Right renal cortex interstitium (tissue), 3 donors: ENCODE measurements around the gene SBK2. TPM values are rescaled to one million over a fixed set of nuclear protein-coding genes. Genes with fewer than 3 reads are reported as not detected.
A peak's percentile ranks its signal among the peaks of the same experiment; 100 is the strongest.
"Not testable (repeated sequence)": the region's sequence is repeated elsewhere in the genome, so short reads cannot be mapped to it uniquely, and the experiment has no call there.

Experiments used
- DNase-seq, 3 donors: peaks; one replicate each; pipeline ENCODE4 v3.0.0-alpha.2; 2013; ENCODE audit warnings: low read depth in 3 of 3, low spot score in 2 of 3
- polyA plus RNA-seq, 3 donors: library from polyadenylated mRNA; unstranded; fragments of 120-200 nt; gene quantifications; one replicate each; pipeline ENCODE4 v1.2.1, GENCODE V29; 2013; ENCODE audit not compliant: insufficient read length in 3 of 3

Gene SBK2
- polyA plus RNA-seq, 3 donors: 0.37 to 0.51 (median 0.50) TPM

DNA sequence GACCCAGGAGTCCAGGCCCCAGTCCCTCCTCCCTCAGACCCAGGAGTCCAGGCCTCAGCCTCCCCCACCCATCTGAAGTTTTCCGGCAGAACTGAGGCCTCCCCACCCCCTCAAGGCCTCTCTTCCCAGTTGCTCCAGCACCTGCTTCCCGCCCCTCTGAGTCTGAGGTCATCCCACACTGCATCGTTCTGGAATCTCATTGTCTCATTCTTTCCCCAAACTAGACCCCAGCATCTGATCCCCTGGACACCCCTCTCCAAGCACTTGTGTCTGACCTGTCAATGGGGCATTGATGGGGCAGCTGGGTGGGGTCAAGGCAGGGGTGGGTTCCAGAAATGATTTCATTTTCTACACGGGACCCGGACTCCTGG, 793 bp upstream of the SBK2 start:
- DNase-seq: no peak

DNA sequence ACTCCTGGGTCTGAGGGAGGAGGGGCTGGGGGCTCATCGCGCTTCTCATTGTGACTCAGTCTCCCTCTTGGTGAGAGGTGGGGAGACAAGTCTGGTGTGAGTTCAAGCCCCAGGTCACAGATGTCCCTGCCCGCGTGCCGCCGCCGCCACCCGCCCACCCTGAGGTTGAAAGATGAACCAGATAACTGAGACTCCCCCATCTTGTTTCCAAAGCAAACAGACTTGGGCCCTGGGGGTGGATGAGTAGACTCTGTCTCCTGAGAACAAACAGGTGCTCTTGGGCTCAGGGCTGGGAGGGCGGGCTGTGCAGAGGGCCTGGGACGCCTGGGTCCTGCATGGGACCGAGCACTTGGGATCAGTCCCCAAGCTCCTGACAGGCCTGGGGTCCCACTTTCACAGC, 567 bp downstream of the SBK2 start:
- no peak for DNase-seq

DNA sequence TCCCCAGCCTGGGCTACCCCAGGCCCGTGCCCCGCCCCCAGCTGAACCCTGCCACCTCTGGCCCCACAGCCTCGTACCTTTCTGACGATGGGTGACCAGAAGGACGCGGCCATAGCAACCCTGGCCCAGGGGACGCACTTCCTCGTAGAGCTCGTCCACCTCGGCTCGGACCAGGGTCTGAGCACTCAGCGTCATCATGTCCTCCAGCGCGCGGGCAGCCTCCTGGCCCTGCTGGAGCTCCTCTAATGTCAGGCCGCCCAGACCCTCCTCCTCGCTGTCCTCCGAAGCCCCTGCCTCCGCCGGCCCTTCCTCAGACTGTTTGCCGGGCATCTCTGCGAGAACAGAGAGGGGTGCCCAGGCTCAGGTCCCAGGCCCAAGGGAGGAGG, 975 bp downstream of the SBK2 start:
- DNase-seq: no peak

GRCh38 chr19:55535173-55535964, 1.6 kb downstream of the SBK2 start:
- no peak for DNase-seq

DNA sequence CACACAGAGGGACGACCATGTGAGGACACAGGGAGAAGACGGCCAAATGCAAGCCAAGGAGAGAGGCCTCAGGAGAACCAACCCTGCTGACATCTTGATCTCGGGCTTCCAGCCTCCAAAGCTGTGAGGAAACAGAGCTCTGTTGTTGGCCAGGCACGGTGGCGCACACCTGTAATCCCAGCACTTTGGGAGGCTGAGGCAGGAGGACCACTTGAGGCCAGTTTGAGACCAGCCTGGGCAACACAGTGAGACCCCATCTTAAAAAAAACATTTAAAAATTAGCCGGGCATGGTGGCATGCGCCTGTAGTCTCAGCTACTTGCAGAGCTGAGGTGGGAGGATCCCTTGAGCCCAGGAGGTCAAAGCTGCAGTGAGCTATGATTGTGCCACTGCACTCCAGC, 2.7 kb downstream of the SBK2 start:
- DNase-seq: not testable (repeated sequence)

GRCh38 chr19:55530996-55531395, 5.9 kb downstream of the SBK2 start:
- no peak for DNase-seq

DNA sequence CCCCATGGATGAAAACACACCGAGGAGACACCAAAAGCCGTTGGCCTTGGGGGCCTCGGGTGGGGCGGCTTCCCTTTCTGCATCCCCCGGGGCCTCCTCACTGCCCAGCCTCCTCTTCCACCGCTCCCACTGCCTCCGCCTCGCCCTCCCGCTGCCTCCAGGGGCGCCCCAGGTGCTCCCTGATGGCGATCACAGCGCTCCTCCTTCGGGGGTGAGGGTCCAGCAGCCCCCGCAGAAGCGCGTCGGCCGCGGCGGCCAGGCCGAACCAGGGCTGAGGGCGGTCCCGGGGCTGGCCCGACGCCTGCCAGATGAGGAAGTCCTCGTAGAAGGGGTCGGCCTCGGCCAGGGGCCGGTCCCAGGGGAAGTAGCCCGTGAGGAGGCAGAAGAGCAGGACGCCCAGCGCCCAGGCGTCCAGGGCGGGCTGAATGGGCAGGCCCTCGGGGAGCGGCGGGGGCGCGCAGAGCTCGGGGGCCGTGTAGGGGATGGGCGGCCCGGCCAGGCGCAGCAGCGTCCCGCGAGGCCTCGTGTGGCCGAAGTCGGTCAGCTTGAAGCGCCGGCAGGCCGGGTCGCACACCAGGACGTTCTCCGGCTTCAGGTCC, 7.2 kb downstream of the SBK2 start:
- no peak for DNase-seq

DNA sequence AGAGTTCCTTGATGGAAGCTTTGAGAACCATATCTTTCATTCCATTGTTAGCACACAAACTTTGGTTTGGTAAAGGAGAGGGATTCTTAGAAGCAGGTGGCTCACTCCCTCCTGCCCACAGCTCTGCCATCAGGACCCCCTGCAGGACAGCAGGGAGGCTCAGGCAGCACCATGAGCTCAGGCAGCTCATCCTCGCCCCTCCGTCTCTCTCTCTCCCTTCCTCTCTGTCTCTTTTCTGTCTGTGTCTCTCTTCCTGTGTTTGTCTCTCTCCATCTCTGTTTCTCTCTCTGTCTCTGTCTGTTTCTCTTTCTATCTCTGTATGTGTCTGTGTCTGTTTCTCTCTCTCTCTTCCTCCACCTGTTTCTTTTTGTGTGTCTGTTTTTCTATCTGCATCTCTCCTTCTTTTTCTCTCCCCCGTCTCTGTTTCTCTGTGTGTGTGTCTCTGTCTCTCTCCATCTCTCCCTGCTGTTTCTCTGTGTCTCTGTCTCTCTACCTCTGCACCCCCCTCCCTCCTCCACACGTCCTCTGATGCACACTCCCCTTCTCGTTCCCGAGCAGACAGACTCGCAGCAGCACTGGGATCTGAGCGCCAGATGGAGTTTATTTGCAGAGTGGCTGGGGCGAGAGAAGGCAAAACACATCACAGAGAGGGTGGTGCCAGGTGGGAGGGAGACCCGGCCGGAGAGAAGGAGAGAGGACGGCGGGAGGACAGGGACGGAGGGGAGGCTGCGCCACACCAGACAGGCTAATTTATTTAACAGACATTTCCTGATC, 8.7 kb downstream of the SBK2 start:
- no peak for DNase-seq

- no peak for DNase-seq
Observed at GRCh38 chr19:55527197-55528029, 9.5 kb downstream of the SBK2 start.

DNA sequence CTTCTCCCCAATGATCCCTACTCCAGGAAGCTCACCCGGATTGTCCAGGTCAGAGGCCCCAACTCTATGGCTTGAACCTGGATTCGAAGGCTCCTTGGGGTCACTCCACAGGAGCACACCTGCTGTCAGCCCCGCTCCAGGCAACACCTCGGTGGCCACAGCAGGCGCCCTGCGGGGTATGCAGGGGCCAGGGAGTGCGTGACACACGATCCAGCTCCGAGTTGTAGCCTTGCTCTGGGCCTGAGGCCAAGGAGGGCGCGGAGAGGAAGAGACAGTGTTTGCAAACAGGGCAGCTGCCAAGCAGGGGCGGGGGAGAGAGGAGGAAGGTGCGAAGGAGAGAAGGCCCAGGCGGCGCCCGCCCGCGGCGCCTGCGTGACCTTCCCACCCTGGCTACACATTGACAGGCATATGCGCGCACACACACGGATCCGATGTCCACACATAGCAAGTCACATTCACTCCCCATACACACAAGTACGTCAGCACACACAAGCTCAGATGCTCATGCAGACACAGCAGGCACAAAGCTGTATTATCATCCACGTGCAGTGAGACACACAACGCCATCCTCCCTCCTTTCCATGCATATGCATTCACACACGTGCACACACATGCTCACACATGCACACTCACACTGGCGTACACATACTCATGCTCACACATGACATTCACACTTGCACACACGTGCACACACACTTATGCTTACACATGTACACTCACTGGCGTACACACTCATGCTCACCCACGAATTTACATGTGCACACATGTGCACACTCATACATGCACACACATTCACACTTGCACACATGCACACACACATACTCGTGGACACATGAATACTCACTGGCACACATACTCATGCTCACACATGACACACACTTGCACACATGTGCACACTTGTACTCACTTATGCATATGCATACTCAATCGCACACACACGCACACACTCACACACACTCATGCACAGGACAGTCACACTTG, 10.4 kb downstream of the SBK2 start:
- DNase-seq: no peak

- no peak for DNase-seq
Observed at GRCh38 chr19:55525289-55526101, 11.4 kb downstream of the SBK2 start.

GRCh38 chr19:55520691-55521292, 16.1 kb downstream of the SBK2 start:
- no peak for DNase-seq

GRCh38 chr19:55519451-55520311, 17.3 kb downstream of the SBK2 start:
- DNase-seq: no peak

DNA sequence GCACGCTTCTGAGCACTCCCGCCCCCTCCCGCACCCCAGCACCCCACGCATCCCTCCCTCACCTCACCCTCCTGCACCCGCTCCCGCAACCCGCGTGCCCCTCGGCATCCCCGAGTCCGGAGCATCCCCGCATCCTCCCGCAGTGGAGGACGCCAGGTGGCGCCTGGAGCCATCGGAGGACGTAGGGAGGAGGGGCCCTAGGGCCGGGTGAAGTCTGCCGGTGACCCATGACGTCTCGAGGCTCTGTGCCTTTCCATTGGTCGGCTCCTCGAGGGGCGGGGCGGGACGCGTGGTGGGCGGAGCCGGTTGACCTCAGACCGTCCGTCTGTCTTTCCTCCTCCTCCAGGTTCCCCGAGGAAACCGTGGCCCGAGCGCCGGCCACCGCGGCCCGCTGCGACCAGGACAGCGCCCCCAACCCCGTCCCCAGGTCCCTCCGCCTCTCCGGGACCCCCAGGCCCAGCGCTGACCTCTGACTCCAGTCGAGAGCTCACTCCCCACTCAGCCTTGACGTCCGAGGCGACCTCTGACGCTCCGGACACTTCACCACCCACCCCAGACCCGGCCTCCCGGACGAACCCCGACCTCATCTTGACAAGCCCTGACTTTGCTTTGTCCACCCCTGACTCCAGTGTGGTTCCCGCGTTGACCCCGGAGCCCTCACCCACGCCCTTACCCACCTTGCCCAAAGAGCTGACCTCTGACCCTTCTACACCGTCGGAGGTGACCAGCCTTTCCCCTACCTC, 19.9 kb downstream of the SBK2 start:
- peak; percentile 76 to 81 (median 80) for DNase-seq

GRCh38 chr19:55508120-55508519, 28.8 kb downstream of the SBK2 start:
- no peak for DNase-seq

DNA sequence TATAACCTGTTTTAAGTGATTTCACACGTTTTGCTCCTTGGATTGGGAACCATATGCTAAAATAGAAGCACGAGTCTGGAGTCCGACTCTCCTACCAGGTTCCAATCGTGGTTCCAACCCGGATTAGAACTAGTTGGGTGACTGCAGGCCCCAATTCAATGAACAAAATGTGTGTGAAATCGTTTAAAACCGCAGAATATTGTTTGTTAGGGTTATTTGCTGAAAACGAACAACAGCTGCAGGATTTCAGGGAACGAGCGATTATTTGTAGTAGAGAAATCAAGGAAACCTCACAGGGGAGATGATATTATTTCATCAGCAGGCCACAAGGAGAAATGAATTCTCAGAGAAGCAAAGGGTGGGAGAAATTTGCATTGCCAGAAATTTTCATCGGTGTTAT, 32.0 kb downstream of the SBK2 start:
- no peak for DNase-seq

GRCh38 chr19:55504252-55504603, 32.7 kb downstream of the SBK2 start:
- DNase-seq: no peak
